Measurements from ENCODE around the gene BRINP3. TPM values are rescaled to one million over a fixed set of nuclear protein-coding genes. Genes with fewer than 3 reads are reported as not detected.

Gene BRINP3
- total RNA-seq, 2 donors from 2014 or later: 19.1 to 19.6 TPM

DNA sequence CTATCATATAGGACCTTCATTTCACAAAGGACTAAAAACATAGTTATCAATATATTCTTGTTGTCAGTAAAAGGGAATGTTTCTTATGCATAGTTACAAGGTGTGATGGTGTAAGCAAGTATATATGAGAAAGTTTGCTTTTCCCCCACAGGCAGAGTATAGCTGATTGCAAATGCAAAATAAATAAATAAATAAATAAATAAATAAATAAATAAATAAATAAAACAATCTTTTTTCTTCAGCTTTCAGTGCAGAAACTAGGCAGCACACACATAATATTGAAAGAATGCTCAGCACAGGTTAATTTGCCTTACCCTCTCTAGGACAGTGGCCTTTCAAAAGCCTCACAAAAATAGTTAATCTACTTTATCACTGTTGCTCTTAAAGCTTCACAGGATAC, 138.8 kb downstream of the BRINP3 start:
- intact Hi-C loops (cut with DNase I): no loop called here
- no peaks in the 10 kb centered on the region for H3K36me3 ChIP-seq
- no peak for DNase-seq
- no peaks in the 10 kb centered on the region for H3K27me3 ChIP-seq
- TF ChIP-seq, protein P1, sequence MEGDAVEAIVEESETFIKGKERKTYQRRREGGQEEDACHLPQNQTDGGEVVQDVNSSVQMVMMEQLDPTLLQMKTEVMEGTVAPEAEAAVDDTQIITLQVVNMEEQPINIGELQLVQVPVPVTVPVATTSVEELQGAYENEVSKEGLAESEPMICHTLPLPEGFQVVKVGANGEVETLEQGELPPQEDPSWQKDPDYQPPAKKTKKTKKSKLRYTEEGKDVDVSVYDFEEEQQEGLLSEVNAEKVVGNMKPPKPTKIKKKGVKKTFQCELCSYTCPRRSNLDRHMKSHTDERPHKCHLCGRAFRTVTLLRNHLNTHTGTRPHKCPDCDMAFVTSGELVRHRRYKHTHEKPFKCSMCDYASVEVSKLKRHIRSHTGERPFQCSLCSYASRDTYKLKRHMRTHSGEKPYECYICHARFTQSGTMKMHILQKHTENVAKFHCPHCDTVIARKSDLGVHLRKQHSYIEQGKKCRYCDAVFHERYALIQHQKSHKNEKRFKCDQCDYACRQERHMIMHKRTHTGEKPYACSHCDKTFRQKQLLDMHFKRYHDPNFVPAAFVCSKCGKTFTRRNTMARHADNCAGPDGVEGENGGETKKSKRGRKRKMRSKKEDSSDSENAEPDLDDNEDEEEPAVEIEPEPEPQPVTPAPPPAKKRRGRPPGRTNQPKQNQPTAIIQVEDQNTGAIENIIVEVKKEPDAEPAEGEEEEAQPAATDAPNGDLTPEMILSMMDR (IDR thresholded peaks at IDR 0.05): no peak
- H3K4me1 ChIP-seq: no peaks in the 10 kb centered on the region
- H3K9ac ChIP-seq (ENCODE audit: low read depth in 2 of 2, low read length in 2 of 2): no peak overlapping the region
- H3K27ac ChIP-seq: no peak overlapping the region
- no peaks in the 10 kb centered on the region for H3K9me3 ChIP-seq
- H3K4me3 ChIP-seq: no peak overlapping the region

DNA sequence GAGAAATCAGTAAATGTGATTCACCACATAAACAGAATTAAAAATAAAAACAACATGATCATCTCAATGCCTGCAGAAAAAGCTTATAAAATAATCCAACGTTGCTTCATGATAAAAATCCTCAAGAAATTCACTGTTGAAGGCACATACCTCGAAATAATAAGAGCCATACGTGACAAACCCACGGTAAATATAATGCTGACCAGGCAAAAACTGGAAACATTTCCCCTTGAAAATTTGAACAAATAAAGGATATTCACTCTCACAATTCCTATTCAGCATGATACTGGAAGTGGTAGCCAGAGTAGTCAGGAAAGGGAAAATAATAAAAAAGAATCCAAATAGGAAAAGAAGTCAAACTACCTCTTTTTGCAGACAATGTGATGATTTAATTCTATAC, 148.8 kb downstream of the BRINP3 start:
- no peaks in the 10 kb centered on the region for H3K4me1 ChIP-seq
- TF ChIP-seq, protein P1 (IDR thresholded peaks at IDR 0.05): no peak
- intact Hi-C loops (cut with DNase I): no loop called here

DNA sequence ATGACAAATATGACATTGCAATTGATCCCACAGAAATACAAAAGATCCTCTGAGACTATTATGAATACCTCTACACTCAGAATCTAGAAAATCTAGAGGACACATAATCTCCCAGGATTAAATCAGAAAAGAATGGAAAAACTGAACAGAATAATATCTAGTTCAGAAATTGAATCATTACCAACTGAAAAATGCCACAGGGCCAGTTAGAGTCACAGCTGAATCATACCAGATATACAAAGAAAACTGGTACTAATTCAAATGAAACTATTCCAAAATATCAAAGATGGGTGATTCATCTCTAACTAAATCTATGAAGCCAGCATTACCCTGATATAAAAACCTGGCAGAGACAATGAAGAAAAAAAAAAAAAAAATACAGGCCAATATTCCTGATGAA, 149.3 kb downstream of the BRINP3 start:
- H3K4me3 ChIP-seq: no peak overlapping the region
- no peak overlapping the region for H3K9ac ChIP-seq (ENCODE audit: low read depth in 2 of 2, low read length in 2 of 2)
- H3K4me1 ChIP-seq: no peaks in the 10 kb centered on the region
- DNase-seq: no peak
- H3K27ac ChIP-seq: no peak overlapping the region
- H3K27me3 ChIP-seq: no peaks in the 10 kb centered on the region
- H3K36me3 ChIP-seq: no peaks in the 10 kb centered on the region
- intact Hi-C loops (cut with DNase I): no loop called here
- TF ChIP-seq, protein P1 (IDR thresholded peaks at IDR 0.05): no peak
- no peaks in the 10 kb centered on the region for H3K9me3 ChIP-seq

More for the DNA sequence above, 148.8 kb downstream of the BRINP3 start:
- no peak overlapping the region for H3K9ac ChIP-seq (ENCODE audit: low read depth in 2 of 2, low read length in 2 of 2)
- H3K36me3 ChIP-seq: no peaks in the 10 kb centered on the region
- H3K27ac ChIP-seq: no peak overlapping the region
- no peak for DNase-seq
- H3K27me3 ChIP-seq: no peaks in the 10 kb centered on the region
- H3K9me3 ChIP-seq: no peaks in the 10 kb centered on the region
- no peak overlapping the region for H3K4me3 ChIP-seq

DNA sequence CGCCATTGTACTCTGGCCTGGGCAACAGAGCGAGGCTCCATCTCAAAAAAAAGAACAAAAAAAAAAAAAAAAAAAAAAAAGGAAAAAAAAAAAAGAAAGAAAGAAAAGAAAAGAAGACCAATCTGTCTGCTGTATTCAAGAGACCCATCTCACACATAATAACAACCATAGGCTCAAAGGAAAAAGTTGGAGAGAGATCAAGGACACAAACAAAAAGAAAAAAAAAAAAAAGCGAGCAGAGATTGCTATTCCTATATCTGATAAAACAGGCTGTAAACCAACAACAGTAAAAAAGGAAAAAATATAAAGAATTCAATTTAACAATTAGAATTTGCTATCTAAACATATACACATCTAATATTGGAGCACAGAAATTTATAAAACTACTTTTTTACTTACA, 150.4 kb downstream of the BRINP3 start:
- Histone ChIP-seq H3K27me3 (no peaks in the 10 kb centered on the region), H3K9ac (ENCODE audit: low read depth in 2 of 2, low read length in 2 of 2) (no peak overlapping the region), H3K36me3 (no peaks in the 10 kb centered on the region), H3K4me3 (no peak overlapping the region), H3K4me1 (no peaks in the 10 kb centered on the region), H3K27ac (no peak overlapping the region), H3K9me3 (no peaks in the 10 kb centered on the region)
- TF ChIP-seq, protein P1 (IDR thresholded peaks at IDR 0.05): no peak
- no peak for DNase-seq
- intact Hi-C loops (cut with DNase I): no loop called here

DNA sequence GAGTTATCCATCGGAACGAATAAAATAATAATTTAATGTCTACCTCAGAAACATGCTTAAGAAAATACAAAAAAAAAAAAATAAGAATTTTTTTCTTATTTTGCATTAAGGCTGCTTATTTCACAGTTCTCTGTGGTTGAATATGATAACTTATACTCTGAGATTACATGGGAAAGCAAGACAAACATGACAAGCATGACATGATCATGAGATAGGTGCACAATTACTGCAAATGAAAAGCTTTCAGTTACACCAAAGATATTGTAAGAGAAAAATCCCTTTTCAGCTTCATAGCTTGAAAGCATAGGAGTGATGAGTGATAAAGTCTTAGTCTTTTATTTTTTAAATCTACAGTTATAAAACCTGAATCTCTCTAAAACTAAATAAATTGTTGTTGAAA, 154.1 kb downstream of the BRINP3 start:
- no peak overlapping the region for H3K27ac ChIP-seq
- no peaks in the 10 kb centered on the region for H3K27me3 ChIP-seq
- intact Hi-C loops (cut with DNase I): no loop called here
- no peaks in the 10 kb centered on the region for H3K9me3 ChIP-seq
- TF ChIP-seq, protein P1 (IDR thresholded peaks at IDR 0.05): no peak
- H3K36me3 ChIP-seq: no peaks in the 10 kb centered on the region
- no peak for DNase-seq
- no peaks in the 10 kb centered on the region for H3K4me1 ChIP-seq
- no peak overlapping the region for H3K4me3 ChIP-seq
- no peak overlapping the region for H3K9ac ChIP-seq (ENCODE audit: low read depth in 2 of 2, low read length in 2 of 2)

DNA sequence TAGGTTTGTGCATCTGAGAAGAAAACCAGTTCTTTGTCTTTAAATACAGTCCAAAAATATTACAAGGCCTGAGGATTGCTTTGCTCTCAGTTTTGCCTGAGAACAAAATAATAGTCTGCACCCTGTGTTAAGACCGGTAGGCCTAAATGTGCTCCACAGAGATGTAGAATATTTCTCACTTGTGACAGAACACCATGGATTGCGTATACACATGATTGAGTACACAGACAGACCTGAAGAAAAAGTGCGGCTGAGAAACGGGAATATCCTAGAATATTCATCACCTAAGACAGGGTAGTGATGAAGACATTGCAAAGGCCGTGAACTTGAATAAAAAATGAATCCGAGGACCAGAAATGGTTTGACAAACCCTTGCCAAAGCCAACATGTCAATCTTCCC, 155.4 kb downstream of the BRINP3 start:
- intact Hi-C loops (cut with DNase I): no loop called here
- H3K27me3 ChIP-seq: no peaks in the 10 kb centered on the region

More for the DNA sequence above, 155.4 kb downstream of the BRINP3 start:
- TF ChIP-seq, protein P1 (IDR thresholded peaks at IDR 0.05): no peak
- no peak overlapping the region for H3K4me3 ChIP-seq
- H3K4me1 ChIP-seq: no peaks in the 10 kb centered on the region
- no peak overlapping the region for H3K9ac ChIP-seq (ENCODE audit: low read depth in 2 of 2, low read length in 2 of 2)
- H3K9me3 ChIP-seq: no peaks in the 10 kb centered on the region
- no peaks in the 10 kb centered on the region for H3K36me3 ChIP-seq
- H3K27ac ChIP-seq: no peak overlapping the region
- no peak for DNase-seq
